Neural cell (in vitro differentiated cells): ENCODE data around the gene CCNQ. TPM values are rescaled to one million over a fixed set of nuclear protein-coding genes. Genes with fewer than 3 reads are reported as not detected.

Source experiments
- H2AFZ ChIP-seq: fragments of 200-600, 300-800 bp; sonication (generic), shearing (Covaris generic); 2 replicates; pipeline ENCODE4 v1.6.0; 2014; ENCODE audit warnings: low read depth, mild to moderate bottlenecking, antibody characterized with exemption, low read length, moderate library complexity
- H3F3A ChIP-seq: fragments of 200-600 bp; shearing (Covaris generic); 2 replicates; pipeline ENCODE4 v1.6.1; 2016; ENCODE audit warnings: mild to moderate bottlenecking, moderate library complexity, mixed read lengths, antibody characterized with exemption, low read length; ENCODE audit not compliant: insufficient read depth, poor library complexity, severe bottlenecking
- H3K27ac ChIP-seq: fragments of 200-600, 300-800 bp; sonication (generic), shearing (Covaris generic); 2 replicates; pipeline ENCODE4 v1.5.1; 2014; ENCODE audit warnings: mild to moderate bottlenecking, low read length, moderate library complexity
- H3K27me3 ChIP-seq: fragments of 300-800, 200-600 bp; sonication (generic), shearing (Covaris generic); 2 replicates; pipeline ENCODE4 v1.6.0; 2014; ENCODE audit warnings: mild to moderate bottlenecking, low read depth, low read length, moderate library complexity; ENCODE audit not compliant: insufficient read depth
- H3K36me3 ChIP-seq: fragments of 300-800, 200-600 bp; sonication (generic), shearing (Covaris generic); 2 replicates; pipeline ENCODE4 v1.5.1; 2014; ENCODE audit warnings: mild to moderate bottlenecking, antibody characterized with exemption, low read length, moderate library complexity; ENCODE audit not compliant: insufficient read depth
- H3K4me2 ChIP-seq: fragments of 300-800, 200-600 bp; sonication (generic), shearing (Covaris generic); 2 replicates; pipeline ENCODE4 v1.6.0; 2014; ENCODE audit warnings: mild to moderate bottlenecking, low read length
- H3K4me3 ChIP-seq: fragments of 300-800, 200-600 bp; sonication (generic), shearing (Covaris generic); 2 replicates; pipeline ENCODE4 v1.5.1; 2014; ENCODE audit warnings: mild to moderate bottlenecking, low read length, moderate library complexity
- H3K79me2 ChIP-seq: fragments of 200-600 bp; shearing (Covaris generic); replicated peaks from 2 replicates; pipeline ENCODE4 v1.6.0; 2014; ENCODE audit warnings: mild to moderate bottlenecking, low read length, moderate library complexity; ENCODE audit not compliant: insufficient read depth
- H3K9ac ChIP-seq: fragments of 300-800, 200-600 bp; sonication (generic), shearing (Covaris generic); 2 replicates; pipeline ENCODE4 v1.6.1; 2016; ENCODE audit warnings: mild to moderate bottlenecking, low read length, mixed read lengths
- H3K9me2 ChIP-seq: fragments of 200-600 bp; shearing (Covaris generic); 2 replicates; pipeline ENCODE4 v1.6.1; 2016; ENCODE audit warnings: mild to moderate bottlenecking, low read length, mixed read lengths; ENCODE audit not compliant: insufficient read depth
- H3K9me3 ChIP-seq: fragments of 200-600, 300-800 bp; sonication (generic), shearing (Covaris generic); 2 replicates; pipeline ENCODE4 v1.6.1; 2016; ENCODE audit warnings: mild to moderate bottlenecking, mixed run types, low read length, moderate library complexity, mixed read lengths
- H4K20me1 ChIP-seq: fragments of 200-600 bp; shearing (Covaris generic); 2 replicates; pipeline ENCODE4 v1.6.1; 2016; ENCODE audit warnings: mild to moderate bottlenecking, mixed run types; ENCODE audit not compliant: insufficient read depth
- CTCF ChIP-seq: fragments of 450-650 bp; IDR thresholded peaks from 2 replicates; pipeline ENCODE4 v1.5.1; 2014; ENCODE audit warnings: antibody characterized with exemption, mild to moderate bottlenecking, moderate library complexity; ENCODE audit not compliant: poor library complexity, severe bottlenecking
- EP300 ChIP-seq: fragments of 450-650 bp; conservative IDR thresholded peaks from 2 replicates; pipeline ENCODE4 v1.6.1; 2014; ENCODE audit warnings: antibody characterized with exemption, mild to moderate bottlenecking, moderate library complexity; ENCODE audit not compliant: poor library complexity, severe bottlenecking
- EZH2 ChIP-seq: fragments of 200-600, 300-800 bp; shearing (Covaris generic), sonication (generic); IDR thresholded peaks from 2 replicates; pipeline ENCODE4 v1.6.1; 2014; ENCODE audit warnings: antibody characterized with exemption, low read length, borderline replicate concordance, mild to moderate bottlenecking; ENCODE audit not compliant: insufficient read depth, poor library complexity, severe bottlenecking
- MXI1 ChIP-seq: fragments of 450-650 bp; conservative IDR thresholded peaks from 2 replicates; pipeline ENCODE4 v1.6.1; 2014; ENCODE audit warnings: antibody characterized with exemption, mild to moderate bottlenecking; ENCODE audit not compliant: poor library complexity, severe bottlenecking
- POLR2AphosphoS5 ChIP-seq: IDR thresholded peaks from 2 replicates; pipeline ENCODE4 v1.6.1; 2012
- RAD21 ChIP-seq: fragments of 450-650 bp; conservative IDR thresholded peaks from 2 replicates; pipeline ENCODE4 v1.6.1; 2014; ENCODE audit warnings: antibody characterized with exemption, mild to moderate bottlenecking, moderate library complexity
- REST ChIP-seq: IDR thresholded peaks from 2 replicates; pipeline ENCODE4 v1.6.1; 2012; ENCODE audit warnings: borderline replicate concordance
- SMC3 ChIP-seq: fragments of 450-650 bp; conservative IDR thresholded peaks from 2 replicates; pipeline ENCODE4 v1.6.1; 2014; ENCODE audit warnings: antibody characterized with exemption, mild to moderate bottlenecking, moderate library complexity; ENCODE audit not compliant: poor library complexity
- TAF1 ChIP-seq: IDR thresholded peaks from 2 replicates; pipeline ENCODE4 v1.6.1; 2012; ENCODE audit warnings: low read depth
- polyA plus RNA-seq: library from polyadenylated mRNA; depleted of rRNA; stranded (reverse); fragments of >200 nt; gene quantifications from 2 replicates; pipeline ENCODE4 v1.2.3, GENCODE V29; 2014

Gene CCNQ
- polyA plus RNA-seq, 1 donor from 2014 or later: 61.2 TPM

- Histone ChIP-seq H3K79me2 (no peaks in the 10 kb centered on the region), H3K4me2 (no peak overlapping the region), H4K20me1 (no peaks in the 10 kb centered on the region), H2AFZ (no peak overlapping the region), H3K9me3 (no peaks in the 10 kb centered on the region), H3K4me3 (no peak overlapping the region), H3K9ac (no peak overlapping the region), H3K27ac (no peak overlapping the region), H3K9me2 (no peaks in the 10 kb centered on the region), H3F3A (no peaks in the 10 kb centered on the region), H3K27me3 (no peaks in the 10 kb centered on the region), H3K36me3 (no peaks in the 10 kb centered on the region)
- TF ChIP-seq TAF1 (no peak), EZH2 (no peak), CTCF (no peak), SMC3 (no peak), POLR2AphosphoS5 (no peak), REST (no peak), MXI1 (no peak), EP300 (no peak), RAD21 (no peak)
Measured at GRCh38 chrX:153635788-153636668, 37.1 kb upstream of the CCNQ start.

- no peaks in the 10 kb centered on the region for H3K27me3 ChIP-seq
- no peaks in the 10 kb centered on the region for H3K79me2 ChIP-seq
- H2AFZ ChIP-seq: no peak overlapping the region
- H3K9me3 ChIP-seq: no peaks in the 10 kb centered on the region
- TF ChIP-seq REST (no peak), CTCF (no peak), EP300 (no peak), POLR2AphosphoS5 (no peak), EZH2 (no peak), SMC3 (no peak), MXI1 (no peak), RAD21 (no peak), TAF1 (no peak)
- H3K9me2 ChIP-seq: no peaks in the 10 kb centered on the region
- H3K36me3 ChIP-seq: no peaks in the 10 kb centered on the region
- H4K20me1 ChIP-seq: no peaks in the 10 kb centered on the region
- no peak overlapping the region for H3K27ac ChIP-seq
- H3K4me3 ChIP-seq: no peak overlapping the region
- H3K9ac ChIP-seq: no peak overlapping the region
- H3K4me2 ChIP-seq: no peak overlapping the region
- H3F3A ChIP-seq: no peaks in the 10 kb centered on the region
Measured at GRCh38 chrX:153635388-153635787, 36.4 kb upstream of the CCNQ start.
